GM19328 (cell line): Measurements from ENCODE around the gene PRDM5.

Experiments
- ATAC-seq: cut with Tn5 transposase; IDR thresholded peaks from one replicate; pipeline ENCODE4 v1.9.1; 2021; ENCODE audit warnings: mild to moderate bottlenecking, moderate library complexity; ENCODE audit not compliant: unreplicated experiment

PRDM5 gene

GRCh38 chr4:120824946-120825345 is 97.6 kb downstream of the PRDM5 start:
- no peak for ATAC-seq

- ATAC-seq = no peak
Observed at GRCh38 chr4:120821977-120822376, 100.5 kb downstream of the PRDM5 start.

- ATAC-seq = no peak
Observed at GRCh38 chr4:120821029-120821428, 101.5 kb downstream of the PRDM5 start.

- ATAC-seq = no peak
Observed at GRCh38 chr4:120819805-120820437, 102.6 kb downstream of the PRDM5 start.

- no peak for ATAC-seq
Observed at GRCh38 chr4:120816296-120816965, 106.1 kb downstream of the PRDM5 start.

GRCh38 chr4:120815361-120815760 is 107.2 kb downstream of the PRDM5 start:
- no peak for ATAC-seq

GRCh38 chr4:120814886-120815285 is 107.6 kb downstream of the PRDM5 start:
- no peak for ATAC-seq

- no peak for ATAC-seq
Observed at GRCh38 chr4:120812216-120812615, 110.3 kb downstream of the PRDM5 start.

- ATAC-seq = no peak
Observed at GRCh38 chr4:120809518-120809917, 113.0 kb downstream of the PRDM5 start.

GRCh38 chr4:120808475-120809141 is 113.9 kb downstream of the PRDM5 start:
- no peak for ATAC-seq

GRCh38 chr4:120801137-120801758 is 121.3 kb downstream of the PRDM5 start:
- ATAC-seq = no peak

- ATAC-seq = no peak
Observed at GRCh38 chr4:120798570-120798969, 124.0 kb downstream of the PRDM5 start.

GRCh38 chr4:120796271-120796670 is 126.3 kb downstream of the PRDM5 start:
- ATAC-seq = no peak

- ATAC-seq = no peak
Observed at GRCh38 chr4:120785202-120785601, 137.3 kb downstream of the PRDM5 start.

- ATAC-seq = no peak
Observed at GRCh38 chr4:120777459-120777858, 145.1 kb downstream of the PRDM5 start.

- no peak for ATAC-seq
Observed at GRCh38 chr4:120775431-120775830, 147.1 kb downstream of the PRDM5 start.

- no peak for ATAC-seq
Observed at GRCh38 chr4:120773641-120774040, 148.9 kb downstream of the PRDM5 start.

GRCh38 chr4:120771907-120772306 is 150.6 kb downstream of the PRDM5 start:
- ATAC-seq = no peak

- ATAC-seq = no peak
Observed at GRCh38 chr4:120770897-120771296, 151.6 kb downstream of the PRDM5 start.

GRCh38 chr4:120769227-120769626 is 153.3 kb downstream of the PRDM5 start:
- no peak for ATAC-seq

- ATAC-seq = no peak
Observed at GRCh38 chr4:120765260-120765680, 157.3 kb downstream of the PRDM5 start.

- no peak for ATAC-seq
Observed at GRCh38 chr4:120763650-120764049, 158.9 kb downstream of the PRDM5 start.
